ENCODE measurements around the gene ATP5PF.
"Not testable (repeated sequence)": the region's sequence is repeated elsewhere in the genome, so short reads cannot be mapped to it uniquely, and the experiment has no call there.

Gene ATP5PF

DNA sequence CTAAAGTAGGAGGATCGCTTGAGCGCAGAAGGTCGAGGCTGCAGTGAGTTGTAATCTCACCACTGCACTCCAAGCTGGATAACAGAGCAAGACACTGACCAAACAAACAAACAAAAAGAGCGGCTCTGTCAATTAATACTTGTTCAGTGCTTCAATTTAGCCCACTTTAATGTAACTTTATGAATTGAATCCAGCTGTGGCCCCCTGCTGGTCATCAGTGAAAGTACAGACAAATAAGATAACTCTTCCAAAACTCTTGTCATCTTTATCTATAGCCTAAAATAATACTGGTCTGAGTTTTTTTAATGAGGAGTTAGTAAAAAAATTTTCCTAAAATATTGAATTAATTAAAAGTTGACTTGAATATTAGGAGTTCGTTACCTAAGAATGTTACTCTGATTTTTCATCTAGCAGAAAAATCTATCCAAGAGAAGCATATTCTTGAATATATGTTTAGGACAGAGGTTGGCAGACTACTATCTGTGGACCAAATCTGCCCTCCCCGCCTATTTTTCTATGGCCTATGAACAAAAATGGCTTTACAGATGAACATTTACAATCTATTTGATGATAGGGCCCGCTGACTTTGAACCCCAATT is 26.1 kb downstream of the ATP5PF start:
- Histone ChIP-seq H3K9me2 (replicated peaks; ENCODE audit: control insufficient read depth, low read length) (no peaks in the 10 kb centered on the region), H4K20me1 (ENCODE audit: control insufficient read depth, insufficient read depth, low read depth, low read length) (no peaks in the 10 kb centered on the region), H3K4me2 (ENCODE audit: low read length) (no peak overlapping the region), H3F3A (ENCODE audit: control insufficient read depth, insufficient read depth) (no peaks in the 10 kb centered on the region), H3K36me3 (ENCODE audit: control insufficient read depth, low read length) (no peaks in the 10 kb centered on the region), H3K4me1 (ENCODE audit: control insufficient read depth, low read length) (no peaks in the 10 kb centered on the region), H3K9me3 (ENCODE audit: control insufficient read depth, insufficient read depth, low read length) (no peaks in the 10 kb centered on the region), H3K27me3 (ENCODE audit: control insufficient read depth, low read length) (no peaks in the 10 kb centered on the region), H3K4me3 (ENCODE audit: low read length) (no peak overlapping the region), H3K27ac (ENCODE audit: low read depth, low read length) (no peak overlapping the region), H3K79me2 (ENCODE audit: control insufficient read depth, low read length) (no peaks in the 10 kb centered on the region)
- TF ChIP-seq EZH2phosphoT487 (IDR thresholded peaks at IDR 0.05; ENCODE audit: borderline replicate concordance, low read length): no peak
- peak; percentile 78 for TF ChIP-seq CTCF (IDR thresholded peaks at IDR 0.05; ENCODE audit: low read depth, low read length, poor library complexity, severe bottlenecking)

DNA sequence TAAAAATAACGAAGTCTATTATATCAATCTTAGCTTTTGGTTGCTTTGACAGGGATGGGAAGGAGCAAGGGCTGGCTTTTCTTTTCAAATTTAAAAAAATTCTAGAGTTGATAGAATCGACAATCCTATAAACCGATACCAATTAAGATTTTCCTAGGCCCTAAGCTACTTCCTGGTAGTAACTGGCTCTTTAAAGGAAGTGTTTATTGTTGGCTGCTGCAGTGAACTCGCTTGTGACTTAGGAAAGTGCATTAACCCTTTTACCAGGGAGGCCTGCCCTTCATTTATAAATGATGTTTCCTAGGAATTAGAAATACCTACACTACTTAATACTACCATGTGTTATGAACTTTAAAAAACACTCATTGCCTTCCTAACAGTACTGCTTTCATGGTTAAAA is 33.2 kb downstream of the ATP5PF start:
- no peaks in the 10 kb centered on the region for H3K27me3 ChIP-seq (ENCODE audit: control insufficient read depth, low read length)
- no peaks in the 10 kb centered on the region for H3K9me3 ChIP-seq (ENCODE audit: control insufficient read depth, insufficient read depth, low read length)
- H3K27ac ChIP-seq (ENCODE audit: low read depth, low read length): no peak overlapping the region
- no peaks in the 10 kb centered on the region for H4K20me1 ChIP-seq (ENCODE audit: control insufficient read depth, insufficient read depth, low read depth, low read length)
- H3K4me2 ChIP-seq (ENCODE audit: low read length): no peak overlapping the region
- H3F3A ChIP-seq (ENCODE audit: control insufficient read depth, insufficient read depth): no peaks in the 10 kb centered on the region
- no peaks in the 10 kb centered on the region for H3K4me1 ChIP-seq (ENCODE audit: control insufficient read depth, low read length)
- no peaks in the 10 kb centered on the region for H3K36me3 ChIP-seq (ENCODE audit: control insufficient read depth, low read length)
- TF ChIP-seq EZH2phosphoT487 (IDR thresholded peaks at IDR 0.05; ENCODE audit: borderline replicate concordance, low read length) (no peak), CTCF (IDR thresholded peaks at IDR 0.05; ENCODE audit: low read depth, low read length, poor library complexity, severe bottlenecking) (no peak)
- H3K79me2 ChIP-seq (ENCODE audit: control insufficient read depth, low read length): no peaks in the 10 kb centered on the region
- H3K4me3 ChIP-seq (ENCODE audit: low read length): no peak overlapping the region
- H3K9me2 ChIP-seq (replicated peaks; ENCODE audit: control insufficient read depth, low read length): no peaks in the 10 kb centered on the region

GRCh38 chr21:25700741-25701140 is 34.0 kb downstream of the ATP5PF start:
- H3K79me2 ChIP-seq (ENCODE audit: control insufficient read depth, low read length): no peaks in the 10 kb centered on the region
- H3K9me3 ChIP-seq (ENCODE audit: control insufficient read depth, insufficient read depth, low read length): no peaks in the 10 kb centered on the region
- no peak overlapping the region for H3K27ac ChIP-seq (ENCODE audit: low read depth, low read length)
- H3K27me3 ChIP-seq (ENCODE audit: control insufficient read depth, low read length): no peaks in the 10 kb centered on the region
- no peak overlapping the region for H3K4me3 ChIP-seq (ENCODE audit: low read length)
- H3K9me2 ChIP-seq (replicated peaks; ENCODE audit: control insufficient read depth, low read length): no peaks in the 10 kb centered on the region
- H3K4me2 ChIP-seq (ENCODE audit: low read length): no peak overlapping the region
- no peaks in the 10 kb centered on the region for H4K20me1 ChIP-seq (ENCODE audit: control insufficient read depth, insufficient read depth, low read depth, low read length)
- H3K36me3 ChIP-seq (ENCODE audit: control insufficient read depth, low read length): no peaks in the 10 kb centered on the region
- TF ChIP-seq CTCF (IDR thresholded peaks at IDR 0.05; ENCODE audit: low read depth, low read length, poor library complexity, severe bottlenecking) (no peak), EZH2phosphoT487 (IDR thresholded peaks at IDR 0.05; ENCODE audit: borderline replicate concordance, low read length) (no peak)
- no peaks in the 10 kb centered on the region for H3F3A ChIP-seq (ENCODE audit: control insufficient read depth, insufficient read depth)
- H3K4me1 ChIP-seq (ENCODE audit: control insufficient read depth, low read length): no peaks in the 10 kb centered on the region

DNA sequence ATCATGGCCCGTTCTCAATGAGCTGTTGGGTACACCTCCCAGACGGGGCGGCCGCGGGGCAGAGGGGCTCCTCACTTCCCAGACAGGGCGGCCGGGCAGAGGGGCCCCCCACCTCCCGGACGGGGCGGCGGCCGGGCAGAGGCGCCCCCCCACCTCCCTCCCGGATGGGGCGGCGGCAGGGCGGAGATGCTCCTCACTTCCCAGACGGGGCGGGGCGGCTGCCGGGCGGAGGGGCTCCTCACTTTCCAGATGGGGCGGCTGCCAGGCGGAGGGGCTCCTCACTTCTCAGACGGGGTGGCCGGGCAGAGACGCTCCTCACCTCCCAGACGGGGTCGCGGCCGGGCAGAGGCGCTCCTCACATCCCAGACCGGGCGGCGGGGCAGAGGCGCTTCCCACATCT is 39.2 kb downstream of the ATP5PF start:
- not testable (repeated sequence) for H3K9me2 ChIP-seq (replicated peaks; ENCODE audit: control insufficient read depth, low read length); H3K27me3 ChIP-seq (ENCODE audit: control insufficient read depth, low read length); H3F3A ChIP-seq (ENCODE audit: control insufficient read depth, insufficient read depth); H3K36me3 ChIP-seq (ENCODE audit: control insufficient read depth, low read length); H3K4me2 ChIP-seq (ENCODE audit: low read length); H3K4me1 ChIP-seq (ENCODE audit: control insufficient read depth, low read length); H4K20me1 ChIP-seq (ENCODE audit: control insufficient read depth, insufficient read depth, low read depth, low read length); H3K79me2 ChIP-seq (ENCODE audit: control insufficient read depth, low read length); H3K9me3 ChIP-seq (ENCODE audit: control insufficient read depth, insufficient read depth, low read length); H3K4me3 ChIP-seq (ENCODE audit: low read length); H3K27ac ChIP-seq (ENCODE audit: low read depth, low read length)

Data from DOHH2 (cell line).